GM13977 (cell line): Measurements from ENCODE around the gene NPAS3.

Source experiments
- DNase-seq: peaks from one replicate; pipeline ENCODE4 v3.0.0; 2012; ENCODE audit warnings: low spot score
- in situ Hi-C: fragments of 300-500 bp; cut with MboI; formaldehyde crosslinking; loops from one replicate; pipeline ENCODE4 v1.12.0; 2022; ENCODE audit warnings: low sequenced_read_pairs, low pct_unique_long_range_greater_than_20kb, mixed read lengths, inconsistent platforms; ENCODE audit not compliant: unreplicated experiment
- TF ChIP-seq, protein P1 (sequence below): IDR thresholded peaks from 2 replicates; pipeline ENCODE4 v1.5.1; 2012; ENCODE audit warnings: mild to moderate bottlenecking, control low read depth; ENCODE audit not compliant: insufficient read depth; ENCODE audit errors: extremely low read depth, missing control alignments

The NPAS3 gene

GRCh38 chr14:33493990-33494389, 555.3 kb downstream of the NPAS3 start:
- in situ Hi-C loops, result no loop called here
- DNase-seq, result no peak
- TF ChIP-seq, protein P1, sequence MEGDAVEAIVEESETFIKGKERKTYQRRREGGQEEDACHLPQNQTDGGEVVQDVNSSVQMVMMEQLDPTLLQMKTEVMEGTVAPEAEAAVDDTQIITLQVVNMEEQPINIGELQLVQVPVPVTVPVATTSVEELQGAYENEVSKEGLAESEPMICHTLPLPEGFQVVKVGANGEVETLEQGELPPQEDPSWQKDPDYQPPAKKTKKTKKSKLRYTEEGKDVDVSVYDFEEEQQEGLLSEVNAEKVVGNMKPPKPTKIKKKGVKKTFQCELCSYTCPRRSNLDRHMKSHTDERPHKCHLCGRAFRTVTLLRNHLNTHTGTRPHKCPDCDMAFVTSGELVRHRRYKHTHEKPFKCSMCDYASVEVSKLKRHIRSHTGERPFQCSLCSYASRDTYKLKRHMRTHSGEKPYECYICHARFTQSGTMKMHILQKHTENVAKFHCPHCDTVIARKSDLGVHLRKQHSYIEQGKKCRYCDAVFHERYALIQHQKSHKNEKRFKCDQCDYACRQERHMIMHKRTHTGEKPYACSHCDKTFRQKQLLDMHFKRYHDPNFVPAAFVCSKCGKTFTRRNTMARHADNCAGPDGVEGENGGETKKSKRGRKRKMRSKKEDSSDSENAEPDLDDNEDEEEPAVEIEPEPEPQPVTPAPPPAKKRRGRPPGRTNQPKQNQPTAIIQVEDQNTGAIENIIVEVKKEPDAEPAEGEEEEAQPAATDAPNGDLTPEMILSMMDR, result no peak

- in situ Hi-C loops, result no loop called here
- TF ChIP-seq, protein P1, result no peak
- no peak for DNase-seq
Measured at GRCh38 chr14:33499687-33500086, 561.0 kb downstream of the NPAS3 start.

DNA sequence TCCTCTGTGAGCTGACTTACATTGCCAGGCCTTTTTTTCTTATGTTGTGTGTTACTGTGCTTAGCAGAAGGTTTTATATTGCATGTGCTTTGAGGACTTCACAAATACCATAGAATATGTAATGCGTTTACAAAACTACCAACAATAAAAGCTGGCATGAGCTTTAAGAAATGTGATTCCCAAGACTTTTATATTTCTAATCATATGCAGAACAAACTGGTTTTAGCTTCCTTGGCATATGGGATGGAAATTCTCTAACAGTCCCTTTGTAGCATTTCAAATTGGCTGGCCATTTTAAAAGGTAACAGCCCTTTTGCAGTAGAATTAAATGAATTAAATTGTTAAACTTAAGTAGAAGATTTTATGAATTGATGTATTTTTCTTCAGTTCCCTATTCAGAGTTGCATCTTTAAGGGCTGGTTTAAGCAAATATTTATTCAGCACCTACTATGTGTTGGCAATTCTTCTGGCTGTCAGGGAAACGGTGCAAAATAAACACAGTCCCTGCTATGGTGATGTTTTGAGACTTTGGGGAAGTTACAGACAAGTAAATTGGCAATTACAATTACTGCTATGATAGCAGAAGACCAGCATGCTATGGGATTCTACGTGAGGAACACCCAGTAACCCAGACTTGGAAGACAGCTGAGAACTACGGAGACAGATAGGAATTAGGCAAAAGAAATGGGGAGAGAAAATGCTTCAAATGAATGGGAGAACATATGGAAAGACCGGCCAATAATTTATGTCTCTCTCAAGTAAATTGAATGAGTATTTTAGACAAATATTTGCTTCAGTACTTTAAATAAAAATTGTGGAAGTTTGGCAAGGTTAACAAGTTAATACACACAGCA, 565.8 kb downstream of the NPAS3 start:
- in situ Hi-C loops, result no loop called here

GRCh38 chr14:33505266-33505962, 566.7 kb downstream of the NPAS3 start:
- DNase-seq, result no peak
- TF ChIP-seq, protein P1, result no peak
- in situ Hi-C loops, result no loop called here

More for the DNA sequence above, 565.8 kb downstream of the NPAS3 start:
- DNase-seq, result no peak
- TF ChIP-seq, protein P1, result no peak

DNA sequence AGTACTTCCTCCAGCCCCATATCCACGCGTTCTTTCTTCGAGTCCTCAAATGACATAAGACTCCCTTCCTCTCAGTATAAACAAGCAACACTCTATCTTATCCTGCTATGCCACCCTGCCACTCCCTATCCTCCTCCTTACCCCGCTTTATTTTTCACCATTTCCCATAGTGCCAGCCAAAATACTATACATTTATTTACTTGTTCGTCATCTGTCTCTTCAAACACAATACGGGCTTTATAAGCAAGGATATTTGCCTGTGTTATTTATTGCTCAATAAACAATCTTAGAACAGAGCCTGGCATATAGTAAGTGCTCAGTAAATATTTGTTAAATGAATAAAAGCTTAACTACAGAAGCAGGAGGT, 567.3 kb downstream of the NPAS3 start:
- in situ Hi-C loops, result no loop called here
- DNase-seq, result no peak
- TF ChIP-seq, protein P1, result no peak

DNA sequence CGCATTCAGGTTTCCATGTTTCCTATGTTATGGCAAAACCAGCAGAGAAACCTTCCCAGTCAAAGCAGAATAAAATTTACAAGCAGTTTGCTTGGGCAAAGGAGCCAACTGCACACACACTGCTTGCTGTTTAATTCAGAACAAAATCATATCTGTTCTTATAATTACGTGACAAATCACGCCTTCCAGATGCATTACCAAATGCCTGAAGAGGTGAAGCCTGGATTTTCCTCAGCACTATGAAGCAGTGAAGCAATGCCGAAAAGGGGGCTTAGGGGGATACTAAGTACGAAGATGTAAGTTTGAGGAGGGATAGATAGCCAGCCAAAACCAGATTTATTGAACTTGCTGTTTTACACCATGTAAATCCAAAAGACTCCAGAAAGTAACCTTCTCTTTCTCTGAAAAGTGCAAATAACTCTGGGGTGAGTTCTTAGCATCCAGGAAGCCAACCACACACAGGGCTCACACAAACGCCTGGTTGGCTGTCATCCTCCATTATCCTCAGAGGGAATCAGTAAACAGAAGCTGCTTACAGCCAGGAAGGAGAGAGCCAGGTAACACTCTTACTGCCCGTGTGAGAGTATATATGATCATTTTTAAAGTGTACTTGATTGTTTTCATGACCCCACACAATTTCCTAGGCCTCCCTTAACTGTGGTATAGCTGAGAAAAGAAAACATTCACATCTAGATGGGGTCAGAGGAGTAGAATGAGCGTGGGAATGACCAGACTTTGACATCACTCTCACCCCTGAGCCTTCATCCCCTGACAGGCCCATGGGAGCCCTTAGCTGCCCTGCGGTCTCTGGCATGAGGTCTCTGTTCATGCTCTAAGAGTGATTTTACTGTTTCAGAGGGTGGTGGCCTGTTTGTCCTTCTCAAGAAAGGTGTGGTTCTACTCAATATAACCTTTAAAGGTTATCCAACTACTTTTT, 569.7 kb downstream of the NPAS3 start:
- TF ChIP-seq, protein P1, result no peak
- DNase-seq, result no peak

More for the DNA sequence above, 569.7 kb downstream of the NPAS3 start:
- in situ Hi-C loops, result no loop called here
